ENCODE results near the gene MINDY4. TPM values are rescaled to one million over a fixed set of nuclear protein-coding genes. Genes with fewer than 3 reads are reported as not detected.

The MINDY4 gene
- total RNA-seq, 1 donor from 2014 or later: 4.4 TPM

DNA sequence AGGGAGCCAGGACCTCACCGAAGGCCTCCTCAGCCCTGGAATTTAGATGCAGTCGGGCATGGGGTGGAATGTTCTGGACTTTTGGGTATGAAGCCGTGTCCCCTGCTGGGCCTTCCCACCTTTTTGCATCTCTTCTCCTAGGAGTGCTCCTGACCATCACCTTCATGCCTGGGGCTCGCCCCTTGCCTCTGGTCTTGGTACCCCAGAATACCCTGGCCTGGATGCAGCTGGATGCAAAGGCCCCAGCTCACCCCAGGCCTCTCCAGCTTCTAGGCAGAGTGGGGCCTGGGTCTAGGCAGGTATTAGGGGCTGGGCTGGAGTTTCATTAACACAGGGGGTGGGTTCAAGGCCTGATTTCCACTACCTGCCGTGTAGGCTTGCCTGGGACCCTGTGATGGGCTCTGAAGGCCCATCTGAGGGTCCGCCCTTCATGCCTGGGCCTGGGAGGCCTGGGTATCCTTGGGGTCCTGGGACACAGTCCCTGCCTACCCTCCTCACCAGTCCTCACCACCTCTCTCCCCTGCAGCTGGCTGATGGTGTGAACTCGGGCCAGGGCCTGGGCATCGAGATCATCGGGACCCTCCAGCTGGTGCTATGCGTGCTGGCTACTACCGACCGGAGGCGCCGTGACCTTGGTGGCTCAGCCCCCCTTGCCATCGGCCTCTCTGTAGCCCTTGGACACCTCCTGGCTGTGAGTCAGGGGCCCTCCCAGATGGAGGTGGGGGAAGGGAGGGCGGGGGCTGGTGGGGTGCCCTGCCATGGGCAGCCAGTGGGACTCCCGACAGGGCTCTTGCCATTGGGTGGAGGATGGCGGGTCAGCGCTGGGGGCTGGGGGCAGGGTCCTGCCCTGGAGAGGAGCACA is 150.6 kb downstream of the MINDY4 start:
- Mint-ChIP-seq H3K36me3 (ENCODE audit: unreplicated experiment) (no peaks in the 10 kb centered on the region), H3K4me3 (ENCODE audit: unreplicated experiment) (no peak overlapping the region), H3K9me3 (ENCODE audit: unreplicated experiment) (no peaks in the 10 kb centered on the region), H3K27ac (ENCODE audit: unreplicated experiment) (peak overlapping the region; percentile 44), H3K27me3 (ENCODE audit: unreplicated experiment) (no peaks in the 10 kb centered on the region), H3K4me1 (ENCODE audit: unreplicated experiment) (peaks cover 14% of the 10 kb centered on the region)
- DNase-seq (ENCODE audit: extremely low spot score, unreplicated experiment): no peak
- TF ChIP-seq, protein P1, sequence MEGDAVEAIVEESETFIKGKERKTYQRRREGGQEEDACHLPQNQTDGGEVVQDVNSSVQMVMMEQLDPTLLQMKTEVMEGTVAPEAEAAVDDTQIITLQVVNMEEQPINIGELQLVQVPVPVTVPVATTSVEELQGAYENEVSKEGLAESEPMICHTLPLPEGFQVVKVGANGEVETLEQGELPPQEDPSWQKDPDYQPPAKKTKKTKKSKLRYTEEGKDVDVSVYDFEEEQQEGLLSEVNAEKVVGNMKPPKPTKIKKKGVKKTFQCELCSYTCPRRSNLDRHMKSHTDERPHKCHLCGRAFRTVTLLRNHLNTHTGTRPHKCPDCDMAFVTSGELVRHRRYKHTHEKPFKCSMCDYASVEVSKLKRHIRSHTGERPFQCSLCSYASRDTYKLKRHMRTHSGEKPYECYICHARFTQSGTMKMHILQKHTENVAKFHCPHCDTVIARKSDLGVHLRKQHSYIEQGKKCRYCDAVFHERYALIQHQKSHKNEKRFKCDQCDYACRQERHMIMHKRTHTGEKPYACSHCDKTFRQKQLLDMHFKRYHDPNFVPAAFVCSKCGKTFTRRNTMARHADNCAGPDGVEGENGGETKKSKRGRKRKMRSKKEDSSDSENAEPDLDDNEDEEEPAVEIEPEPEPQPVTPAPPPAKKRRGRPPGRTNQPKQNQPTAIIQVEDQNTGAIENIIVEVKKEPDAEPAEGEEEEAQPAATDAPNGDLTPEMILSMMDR (IDR thresholded peaks at IDR 0.05): no peak

DNA sequence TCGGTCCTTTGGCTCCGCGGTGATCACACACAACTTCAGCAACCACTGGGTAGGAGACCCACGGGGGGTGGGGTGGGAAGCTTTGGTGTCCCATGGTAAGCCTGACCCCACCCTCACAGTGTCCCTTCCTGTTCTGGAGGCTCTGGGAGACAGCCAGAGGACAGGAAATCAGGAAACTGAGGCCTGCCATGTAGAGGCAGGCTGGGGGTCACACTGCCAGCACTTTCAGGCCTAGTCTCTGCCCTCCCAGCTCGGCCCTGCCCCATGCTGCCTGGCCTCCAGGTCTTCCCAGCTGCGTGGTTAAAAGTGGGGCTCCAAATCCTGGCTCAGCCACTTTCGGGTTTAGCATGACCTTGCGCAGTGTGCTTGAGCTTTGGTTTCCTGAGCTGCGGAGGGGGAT is 151.4 kb downstream of the MINDY4 start:
- Mint-ChIP-seq H3K27me3 (ENCODE audit: unreplicated experiment) (peaks cover 1% of the 10 kb centered on the region), H3K4me1 (ENCODE audit: unreplicated experiment) (peaks cover 14% of the 10 kb centered on the region), H3K36me3 (ENCODE audit: unreplicated experiment) (no peaks in the 10 kb centered on the region), H3K9me3 (ENCODE audit: unreplicated experiment) (peaks cover 3% of the 10 kb centered on the region), H3K27ac (ENCODE audit: unreplicated experiment) (no peak overlapping the region), H3K4me3 (ENCODE audit: unreplicated experiment) (no peak overlapping the region)
- DNase-seq (ENCODE audit: extremely low spot score, unreplicated experiment): peak; percentile 64
- TF ChIP-seq, protein P1 (IDR thresholded peaks at IDR 0.05): no peak

GRCh38 chr7:30923009-30923773 is 152.0 kb downstream of the MINDY4 start:
- H3K36me3 Mint-ChIP-seq (ENCODE audit: unreplicated experiment): no peaks in the 10 kb centered on the region
- H3K9me3 Mint-ChIP-seq (ENCODE audit: unreplicated experiment): peaks cover 8% of the 10 kb centered on the region
- H3K27me3 Mint-ChIP-seq (ENCODE audit: unreplicated experiment): peaks cover 6% of the 10 kb centered on the region
- TF ChIP-seq, protein P1 (IDR thresholded peaks at IDR 0.05): no peak
- H3K4me3 Mint-ChIP-seq (ENCODE audit: unreplicated experiment): no peak overlapping the region
- H3K4me1 Mint-ChIP-seq (ENCODE audit: unreplicated experiment): peaks cover 14% of the 10 kb centered on the region
- H3K27ac Mint-ChIP-seq (ENCODE audit: unreplicated experiment): no peak overlapping the region
- DNase-seq (ENCODE audit: extremely low spot score, unreplicated experiment): peak; percentile 79

DNA sequence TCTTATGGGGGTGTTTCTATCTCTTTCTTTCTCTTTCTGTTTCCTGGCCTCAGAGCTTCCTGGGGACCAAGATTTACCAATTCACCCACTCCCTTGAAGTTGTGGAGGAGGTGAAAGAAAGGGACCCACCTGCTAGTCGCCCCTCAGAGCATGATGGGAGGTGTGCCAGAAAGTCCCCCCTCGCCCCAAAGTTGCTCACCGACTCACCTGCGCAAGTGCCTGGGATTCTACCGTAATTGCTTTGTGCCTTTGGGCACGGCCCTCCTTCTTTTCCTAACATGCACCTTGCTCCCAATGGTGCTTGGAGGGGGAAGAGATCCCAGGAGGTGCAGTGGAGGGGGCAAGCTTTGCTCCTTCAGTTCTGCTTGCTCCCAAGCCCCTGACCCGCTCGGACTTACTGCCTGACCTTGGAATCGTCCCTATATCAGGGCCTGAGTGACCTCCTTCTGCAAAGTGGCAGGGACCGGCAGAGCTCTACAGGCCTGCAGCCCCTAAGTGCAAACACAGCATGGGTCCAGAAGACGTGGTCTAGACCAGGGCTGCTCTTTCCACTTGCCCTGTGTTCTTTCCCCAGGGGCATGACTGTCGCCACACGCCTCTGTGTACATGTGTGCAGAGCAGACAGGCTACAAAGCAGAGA is 152.7 kb downstream of the MINDY4 start:
- H3K9me3 Mint-ChIP-seq (ENCODE audit: unreplicated experiment): peaks cover 8% of the 10 kb centered on the region
- peak; percentile 70 for DNase-seq (ENCODE audit: extremely low spot score, unreplicated experiment)

More for the DNA sequence above, 152.7 kb downstream of the MINDY4 start:
- TF ChIP-seq, protein P1 (IDR thresholded peaks at IDR 0.05): no peak
- Mint-ChIP-seq H3K4me1 (ENCODE audit: unreplicated experiment) (peaks cover 14% of the 10 kb centered on the region), H3K4me3 (ENCODE audit: unreplicated experiment) (no peak overlapping the region), H3K27me3 (ENCODE audit: unreplicated experiment) (peaks cover 6% of the 10 kb centered on the region), H3K27ac (ENCODE audit: unreplicated experiment) (no peak overlapping the region), H3K36me3 (ENCODE audit: unreplicated experiment) (no peaks in the 10 kb centered on the region)

Measured in osteocyte (in vitro differentiated cells).